ENCODE measurements around the gene C3. TPM values are rescaled to one million over a fixed set of nuclear protein-coding genes. Genes with fewer than 3 reads are reported as not detected.
A peak's percentile ranks its signal among the peaks of the same experiment; 100 is the strongest.

The C3 gene
- total RNA-seq, 1 experiment from 2014 or later, result 7.0 TPM

- RAD21 ChIA-PET (ENCODE audit: low non-redundant PET in 1 of 2, low total read pairs in 2 of 2, uncharacterized antibody in 2 of 2, unreplicated experiment in 2 of 2), result interaction anchor here in 1 of 2 experiments (0.7 kb wide), 1 partner anchor 182 kb away, joined by 7 read pairs; no protein-coding TSS in a partner anchor
- H3K4me1 ChIP-seq (ENCODE audit: control insufficient read depth in 1 of 2, insufficient read depth in 2 of 2, low read length in 2 of 2), result peaks cover 12 to 24% of the 10 kb centered on the region in 2 experiments
- DNase-seq (ENCODE audit: low read depth, low spot score) (no peak), ATAC-seq (peak; percentile 37)
- intact Hi-C loops (cut with micrococcal nuclease), result no loop called here
- H3K4me2 ChIP-seq (ENCODE audit: low read length), result peak overlapping the region; percentile 23
- H3K36me3 ChIP-seq (ENCODE audit: control insufficient read depth in 1 of 2, insufficient read depth in 2 of 2, low read length in 2 of 2), result no peaks in the 10 kb centered on the region; a peak in 2 of 4 replicates
- H3K27ac ChIP-seq (ENCODE audit: low read depth, low read length), result peak overlapping the region; percentile 45; the same call in 1 of the 2 replicates
- no peak overlapping the region for H2AFZ ChIP-seq (ENCODE audit: low read depth, low read length, poor library complexity, severe bottlenecking)
- no peak for TF ChIP-seq FOSL1 (IDR thresholded peaks at IDR 0.05; ENCODE audit: low read depth)
- no peak for TF ChIP-seq ATF3 (IDR thresholded peaks at IDR 0.05)
- no peak for TF ChIP-seq MAX (IDR thresholded peaks at IDR 0.05)
- POLR2A ChIA-PET, result interaction anchor here (0.6 kb wide), 2 partner anchors 37 to 128 kb away, joined by 4 to 5 read pairs; no protein-coding TSS in a partner anchor
- no peaks in the 10 kb centered on the region for H4K20me1 ChIP-seq (ENCODE audit: insufficient read depth)
- peaks cover 9% of the 10 kb centered on the region for H3K79me2 ChIP-seq (ENCODE audit: insufficient read depth, low read length)
- H3K27me3 ChIP-seq (ENCODE audit: insufficient read depth, low read length), result no peaks in the 10 kb centered on the region
- CTCF ChIA-PET, result no interaction called here
- H3K4me3 ChIP-seq (replicated peaks in 1 of 2; ENCODE audit: low read depth in 1 of 2, low read length in 2 of 2), result no peak overlapping the region
- no peaks in the 10 kb centered on the region for H3K9me3 ChIP-seq (ENCODE audit: control insufficient read depth in 1 of 2, insufficient read depth in 1 of 2, low read depth in 1 of 2, low read length in 2 of 2)
- H3K9me2 ChIP-seq (ENCODE audit: insufficient read depth), result no peaks in the 10 kb centered on the region
- H3K9ac ChIP-seq (ENCODE audit: low read length), result no peak overlapping the region
- no TSS peak for BruUV-seq (replicated peaks)
These were observed 10.7 kb upstream of the C3 start for GRCh38 chr19:6730941-6731670.

- H2AFZ ChIP-seq (ENCODE audit: low read depth, low read length, poor library complexity, severe bottlenecking), result no peak overlapping the region
- H3K9me2 ChIP-seq (ENCODE audit: insufficient read depth), result no peaks in the 10 kb centered on the region
- no peak for DNase-seq (ENCODE audit: low read depth, low spot score)
- ChIA-PET POLR2A (interaction anchor here (0.6 kb wide), 2 partner anchors 38 to 129 kb away, joined by 4 to 5 read pairs; no protein-coding TSS in a partner anchor), CTCF (no interaction called here), RAD21 (ENCODE audit: low non-redundant PET in 1 of 2, low total read pairs in 2 of 2, uncharacterized antibody in 2 of 2, unreplicated experiment in 2 of 2) (interaction anchor here in 1 of 2 experiments (0.7 kb wide), 1 partner anchor 181 kb away, joined by 7 read pairs; no protein-coding TSS in a partner anchor)
- ATAC-seq, result peak; percentile 94
- intact Hi-C loops (cut with micrococcal nuclease), result no loop called here
- TF ChIP-seq SIN3A (IDR thresholded peaks at IDR 0.05; ENCODE audit: low read depth) (no peak), POLR2AphosphoS5 (IDR thresholded peaks at IDR 0.05; ENCODE audit: low read depth, low read length) (no peak), EGR1 (IDR thresholded peaks at IDR 0.05; ENCODE audit: low read depth) (no peak), TCF7L2 (IDR thresholded peaks at IDR 0.05; ENCODE audit: borderline replicate concordance, extremely low read depth, insufficient read depth, insufficient read length) (no peak), EZH2 (IDR thresholded peaks at IDR 0.05) (no peak)
- no peaks in the 10 kb centered on the region for H3K9me3 ChIP-seq (ENCODE audit: control insufficient read depth in 1 of 2, insufficient read depth in 1 of 2, low read depth in 1 of 2, low read length in 2 of 2)
- no TSS peak for BruUV-seq (replicated peaks)
- no peaks in the 10 kb centered on the region; a peak in 2 of 4 replicates for H3K36me3 ChIP-seq (ENCODE audit: control insufficient read depth in 1 of 2, insufficient read depth in 2 of 2, low read length in 2 of 2)
- H4K20me1 ChIP-seq (ENCODE audit: insufficient read depth), result no peaks in the 10 kb centered on the region
- peak overlapping the region; percentile 59 for H3K4me2 ChIP-seq (ENCODE audit: low read length)
- H3K79me2 ChIP-seq (ENCODE audit: insufficient read depth, low read length), result peaks cover under 1% of the 10 kb centered on the region
- peak overlapping the region; percentile 22 to 30; a peak in 3 of 4 replicates for H3K4me3 ChIP-seq (replicated peaks in 1 of 2; ENCODE audit: low read depth in 1 of 2, low read length in 2 of 2)
- peak overlapping the region; percentile 39; the same call in 1 of the 2 replicates for H3K9ac ChIP-seq (ENCODE audit: low read length)
- no peaks in the 10 kb centered on the region for H3K27me3 ChIP-seq (ENCODE audit: insufficient read depth, low read length)
- H3K4me1 ChIP-seq (ENCODE audit: control insufficient read depth in 1 of 2, insufficient read depth in 2 of 2, low read length in 2 of 2), result peaks cover 5 to 16% of the 10 kb centered on the region in 2 experiments
- H3K27ac ChIP-seq (ENCODE audit: low read depth, low read length), result peak overlapping the region; percentile 29; the same call in 1 of the 2 replicates
These were observed 9.8 kb upstream of the C3 start for GRCh38 chr19:6730153-6730804.
